HG03045 (cell line): ENCODE results near the gene PMIS2.

ENCODE experiments used
- ATAC-seq: cut with Tn5 transposase; IDR thresholded peaks from one replicate; pipeline ENCODE4 v1.9.1; 2021; ENCODE audit warnings: mild to moderate bottlenecking, moderate library complexity; ENCODE audit not compliant: unreplicated experiment

PMIS2 gene

GRCh38 chr19:35628264-35628564 lies 42.2 kb downstream of the PMIS2 start:
- no peak for ATAC-seq

- ATAC-seq = peak; percentile 96
Measured at GRCh38 chr19:35628565-35629331, 42.8 kb downstream of the PMIS2 start, which contains the start of gene RBM42. TSS of gene RBM42 (plus strand) at chr19:35629036. CDS start at chr19:35629154, 118 bp downstream.

- no peak for ATAC-seq
Measured at GRCh38 chr19:35629332-35629633, 43.3 kb downstream of the PMIS2 start.

DNA sequence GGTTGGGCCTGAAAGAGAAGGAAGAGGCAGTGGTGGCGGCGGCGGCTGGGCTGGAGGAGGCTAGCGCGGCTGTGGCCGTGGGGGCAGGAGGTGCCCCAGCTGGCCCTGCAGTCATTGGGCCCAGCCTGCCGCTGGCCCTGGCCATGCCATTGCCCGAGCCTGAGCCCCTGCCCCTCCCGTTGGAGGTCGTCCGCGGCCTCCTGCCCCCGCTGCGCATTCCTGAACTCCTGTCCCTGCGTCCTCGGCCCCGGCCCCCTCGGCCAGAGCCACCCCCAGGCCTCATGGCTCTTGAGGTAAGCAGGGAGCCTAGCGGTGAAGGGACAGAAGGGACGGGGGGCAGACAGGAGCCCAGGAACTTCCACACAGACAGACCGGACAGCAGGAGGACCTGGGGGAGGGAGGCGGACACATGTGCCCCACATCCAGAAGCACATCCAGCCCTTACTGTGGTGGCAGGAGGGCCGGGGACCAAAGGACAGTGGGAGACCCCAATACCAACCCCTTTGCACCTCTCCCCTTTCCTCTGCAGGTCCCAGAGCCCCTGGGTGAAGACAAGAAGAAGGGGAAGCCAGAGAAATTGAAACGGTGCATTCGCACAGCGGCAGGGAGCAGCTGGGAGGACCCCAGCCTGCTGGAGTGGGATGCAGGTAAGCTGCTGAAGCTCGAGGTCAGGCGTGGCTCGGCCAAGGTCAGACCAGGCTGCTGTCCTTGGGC lies 47.9 kb downstream of the PMIS2 start:
- ATAC-seq = no peak

DNA sequence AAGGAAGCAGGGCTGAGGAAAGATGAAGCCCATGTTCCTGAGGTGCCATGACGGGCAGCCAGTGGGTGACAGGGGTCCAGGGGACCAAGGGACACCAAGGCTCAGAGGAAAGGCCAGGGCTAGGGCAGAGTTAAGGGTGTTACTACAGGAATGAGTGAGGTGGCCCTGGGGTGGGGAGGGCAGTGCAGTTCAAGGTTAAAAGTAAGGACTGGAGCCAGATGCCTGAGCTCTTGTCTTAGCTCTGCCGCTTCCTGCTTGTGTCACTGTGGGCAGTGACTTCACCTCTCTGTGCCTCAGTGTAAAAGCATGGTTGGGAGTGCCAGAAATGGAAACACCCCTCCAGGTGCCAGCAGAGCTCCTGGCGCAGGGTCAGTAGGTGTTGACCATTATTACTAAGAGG lies 50.7 kb downstream of the PMIS2 start:
- ATAC-seq = no peak
